Glomerular visceral epithelial cell (primary cell): ENCODE data around the gene ZNF397.
"Not testable (repeated sequence)": the region's sequence is repeated elsewhere in the genome, so short reads cannot be mapped to it uniquely, and the experiment has no call there.

ENCODE experiments used
- DNase-seq: peaks from one replicate; pipeline ENCODE4 v3.0.0-alpha.2; 2016; ENCODE audit errors: extremely low spot score

ZNF397 gene

GRCh38 chr18:35240664-35241447 lies at the start of gene ZNF397:
Gene ZNF397, plus strand, starts transcription at chr18:35241034. Its CDS starts 1,437 bp downstream, at chr18:35242471.
- peak; percentile 98 for DNase-seq

- DNase-seq = no peak
Observed at GRCh38 chr18:35191698-35192025, 49.2 kb upstream of the ZNF397 start.

DNA sequence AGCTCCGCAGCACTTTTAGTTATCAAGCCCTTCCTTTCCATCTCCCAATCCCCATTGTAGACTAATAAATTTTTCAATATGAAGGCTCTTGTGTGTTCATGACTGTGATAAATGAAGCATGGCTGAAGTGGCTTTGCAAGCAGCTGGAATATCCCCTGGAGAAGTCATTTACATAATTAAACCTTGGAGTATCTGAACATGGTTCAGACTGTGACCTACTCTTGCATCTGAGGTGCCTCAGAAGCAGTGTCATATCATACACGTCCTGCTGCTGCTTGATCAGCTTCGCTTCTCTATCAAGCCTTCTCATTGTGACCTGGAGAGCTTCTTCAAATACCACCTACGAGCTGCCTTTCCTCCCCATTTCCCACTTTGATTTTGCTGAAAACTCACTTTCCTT lies 48.4 kb upstream of the ZNF397 start:
- DNase-seq = no peak

- no peak for DNase-seq
Observed at GRCh38 chr18:35193316-35193715, 47.5 kb upstream of the ZNF397 start.

- DNase-seq = no peak
Observed at GRCh38 chr18:35197296-35197695, 43.5 kb upstream of the ZNF397 start.

GRCh38 chr18:35201256-35201931 lies 39.4 kb upstream of the ZNF397 start:
- DNase-seq = no peak

- no peak for DNase-seq
Observed at GRCh38 chr18:35203067-35203466, 37.8 kb upstream of the ZNF397 start.

GRCh38 chr18:35205199-35205712 lies 35.6 kb upstream of the ZNF397 start:
- DNase-seq = no peak

DNA sequence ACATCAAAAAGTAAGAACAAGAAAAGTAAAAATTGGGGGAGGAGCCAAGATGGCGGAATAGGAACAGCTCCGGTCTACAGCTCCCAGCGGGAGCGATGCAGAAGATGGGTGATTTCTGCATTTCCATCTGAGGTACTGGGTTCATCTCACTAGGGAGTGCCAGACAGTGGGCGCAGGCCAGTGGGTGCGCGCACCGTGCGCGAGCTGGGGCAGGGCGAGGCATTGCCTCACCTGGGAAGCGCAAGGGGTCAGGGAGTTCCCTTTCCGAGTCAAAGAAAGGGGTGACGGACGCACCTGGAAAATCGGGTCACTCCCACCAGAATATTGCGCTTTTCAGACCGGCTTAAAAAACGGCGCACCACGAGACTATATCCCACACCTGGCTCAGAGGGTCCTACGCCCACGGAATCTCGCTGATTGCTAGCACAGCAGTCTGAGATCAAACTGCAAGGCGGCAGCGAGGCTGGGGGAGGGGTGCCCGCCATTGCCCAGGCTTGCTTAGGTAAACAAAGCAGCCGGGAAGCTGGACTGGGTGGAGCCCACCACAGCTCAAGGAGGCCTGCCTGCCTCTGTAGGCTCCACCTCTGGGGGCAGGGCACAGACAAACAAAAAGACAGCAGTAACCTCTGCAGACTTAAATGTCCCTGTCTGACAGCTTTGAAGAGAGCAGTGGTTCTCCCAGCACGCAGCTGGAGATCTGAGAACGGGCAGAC lies 34.9 kb upstream of the ZNF397 start:
- not testable (repeated sequence) for DNase-seq

DNA sequence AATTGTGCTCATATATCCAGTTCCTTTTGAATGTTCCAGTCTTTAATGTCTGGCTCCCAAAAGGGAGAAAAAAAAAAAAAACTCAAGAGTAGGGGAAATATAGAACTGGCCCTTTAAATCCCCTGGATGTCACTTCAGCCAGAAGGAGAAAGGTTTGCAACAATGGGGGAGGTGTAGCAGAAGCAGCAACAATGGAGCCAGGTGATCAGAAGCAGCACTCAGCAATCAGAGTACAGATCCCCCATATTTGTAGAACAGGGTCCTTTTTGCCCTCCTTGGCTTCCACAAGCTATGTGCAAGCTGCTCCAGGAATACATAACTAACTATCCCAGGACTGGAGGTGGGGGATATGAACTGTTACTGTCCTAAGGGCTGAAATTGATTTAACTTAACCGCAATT lies 25.8 kb upstream of the ZNF397 start:
- DNase-seq = no peak

GRCh38 chr18:35216611-35217010 lies 24.2 kb upstream of the ZNF397 start:
- not testable (repeated sequence) for DNase-seq

DNA sequence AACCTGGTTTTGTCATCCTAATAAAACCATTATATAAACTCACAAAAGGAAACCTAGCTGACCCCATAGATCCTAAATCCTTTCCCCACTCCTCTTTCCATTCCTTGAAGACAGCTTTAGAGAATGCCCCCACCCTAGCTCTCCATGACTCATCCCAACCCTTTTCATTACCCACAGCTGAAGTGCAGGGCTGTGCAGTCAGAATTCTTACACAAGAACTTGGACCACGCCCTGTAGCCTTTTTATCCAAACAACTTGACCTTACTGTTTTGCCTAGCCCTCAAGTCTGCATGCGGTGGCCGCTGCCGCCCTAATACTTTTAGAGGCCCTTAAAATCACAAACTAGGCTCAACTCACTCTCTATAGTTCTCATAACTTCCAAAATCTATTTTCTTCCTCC lies 21.5 kb upstream of the ZNF397 start:
- DNase-seq = not testable (repeated sequence)

GRCh38 chr18:35220424-35220823 lies 20.4 kb upstream of the ZNF397 start:
- DNase-seq = no peak

GRCh38 chr18:35223797-35224196 lies 17.0 kb upstream of the ZNF397 start:
- no peak for DNase-seq

GRCh38 chr18:35227254-35227653 lies 13.6 kb upstream of the ZNF397 start:
- no peak for DNase-seq

- DNase-seq = peak; percentile 70
Observed at GRCh38 chr18:35231052-35231451, 9.8 kb upstream of the ZNF397 start.

- DNase-seq = peak; percentile 9
Observed at GRCh38 chr18:35236571-35237363, 4.1 kb upstream of the ZNF397 start.

DNA sequence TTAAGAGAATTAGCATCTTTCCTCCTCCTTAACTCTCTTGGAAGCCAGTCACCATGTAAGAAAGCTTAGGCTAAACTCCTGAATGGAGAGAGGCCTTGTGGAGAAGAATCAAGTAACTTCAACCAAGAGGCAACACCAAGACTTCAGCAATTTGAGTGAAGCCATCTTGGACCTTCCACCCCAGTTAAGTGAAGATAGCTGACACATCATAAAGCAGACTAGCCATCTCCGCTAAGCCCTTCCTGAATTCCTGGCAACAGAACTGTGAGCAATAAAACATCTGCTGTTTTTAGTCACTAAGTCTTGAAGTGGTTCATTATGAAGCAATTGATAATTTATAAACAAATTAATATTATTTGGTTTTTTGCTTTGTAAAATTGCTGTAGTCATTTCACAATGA lies 1.5 kb upstream of the ZNF397 start:
- DNase-seq = no peak

- no peak for DNase-seq
Observed at GRCh38 chr18:35241448-35241804, 592 bp downstream of the ZNF397 start.

GRCh38 chr18:35242426-35242825 lies 1.6 kb downstream of the ZNF397 start:
- no peak for DNase-seq

DNA sequence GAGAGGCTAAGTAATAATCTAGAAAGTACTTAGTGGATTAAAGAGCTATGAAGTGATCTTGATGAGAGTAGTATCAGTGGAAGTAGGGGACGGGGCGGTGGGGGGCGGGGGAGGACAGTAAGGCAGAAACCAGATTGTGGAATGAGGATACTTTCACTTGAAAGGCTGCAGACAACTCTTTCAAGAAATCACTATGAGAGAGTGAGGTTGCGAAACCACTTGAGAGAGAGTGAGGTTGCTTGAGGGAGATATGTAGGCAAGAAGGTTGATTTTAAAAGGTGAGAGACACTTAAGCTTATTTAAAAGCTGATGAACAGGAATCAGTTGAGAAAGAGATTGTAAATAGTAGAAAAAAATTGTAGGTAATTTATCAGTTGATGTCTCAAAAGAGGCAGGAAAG lies 3.8 kb downstream of the ZNF397 start:
- no peak for DNase-seq
